Activated CD4-positive, alpha-beta T cell treated with anti-CD3 and anti-CD28 coated beads, Interleukin-2, amount 50 U/mL, for 24 hours (primary cell): ENCODE measurements around the gene MOG.
A peak's percentile ranks its signal among the peaks of the same experiment; 100 is the strongest.
"Not testable (repeated sequence)": the region's sequence is repeated elsewhere in the genome, so short reads cannot be mapped to it uniquely, and the experiment has no call there.

Source experiments
- DNase-seq, 2 donors: peaks; one replicate each; pipeline ENCODE4 v3.0.0-alpha.2; 2020; ENCODE audit warnings: low read depth in 1 of 2, low spot score in 1 of 2

MOG gene

DNA sequence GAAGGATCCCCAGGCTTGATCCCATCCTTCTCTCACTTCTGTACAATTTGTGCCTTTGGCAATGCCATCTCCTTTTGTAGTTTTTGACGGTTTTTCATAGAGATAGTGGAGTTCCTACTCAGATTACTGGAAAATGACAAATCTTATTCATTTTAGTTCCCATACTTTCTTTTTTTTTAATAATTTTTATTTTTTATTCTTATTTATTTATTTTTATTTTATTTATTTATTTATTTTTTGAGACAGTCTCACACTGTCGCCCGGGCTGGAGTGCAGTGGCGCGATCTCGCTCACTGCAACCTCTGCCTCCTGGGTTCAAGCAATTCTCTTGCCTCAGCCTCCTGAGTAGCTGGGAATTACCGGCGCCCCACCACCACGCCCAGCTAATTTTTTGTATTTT is 19.6 kb upstream of the MOG start:
- DNase-seq = no peak

- no peak for DNase-seq
Observed at GRCh38 chr6:29641430-29642148, 15.3 kb upstream of the MOG start.

DNA sequence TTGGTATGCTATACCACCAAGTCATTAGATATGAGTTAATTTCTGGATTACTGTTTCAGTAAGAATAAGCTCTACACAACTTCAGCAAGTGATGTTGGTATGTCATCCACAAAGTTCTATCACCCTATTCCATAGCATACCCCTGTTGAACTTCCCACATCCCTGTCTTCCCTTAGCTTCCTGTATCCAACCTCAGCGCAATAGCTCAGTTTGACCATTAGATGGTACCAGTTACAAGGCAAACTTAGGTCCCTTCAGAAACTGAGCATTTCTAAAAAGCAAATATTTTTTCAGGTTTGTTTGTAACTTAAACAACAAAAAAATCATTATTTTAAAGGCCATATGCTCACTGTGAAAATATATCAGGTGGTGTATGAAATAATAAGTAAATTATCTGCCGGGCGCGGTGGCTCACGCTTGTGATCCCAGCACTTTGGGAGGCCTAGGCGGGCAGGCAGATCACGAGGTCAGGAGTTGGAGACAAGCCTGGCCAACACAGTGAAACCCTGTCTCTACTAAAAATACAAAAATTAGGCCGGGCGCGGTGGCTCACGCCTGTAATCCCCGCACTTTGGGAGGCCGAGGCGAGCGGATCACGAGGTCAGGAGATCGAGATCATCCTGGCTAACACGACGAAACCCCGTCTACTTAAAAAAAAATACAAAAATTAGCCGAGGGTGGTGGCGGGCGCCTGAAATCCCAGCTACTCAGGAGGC is 8.8 kb upstream of the MOG start:
- no peak for DNase-seq

DNA sequence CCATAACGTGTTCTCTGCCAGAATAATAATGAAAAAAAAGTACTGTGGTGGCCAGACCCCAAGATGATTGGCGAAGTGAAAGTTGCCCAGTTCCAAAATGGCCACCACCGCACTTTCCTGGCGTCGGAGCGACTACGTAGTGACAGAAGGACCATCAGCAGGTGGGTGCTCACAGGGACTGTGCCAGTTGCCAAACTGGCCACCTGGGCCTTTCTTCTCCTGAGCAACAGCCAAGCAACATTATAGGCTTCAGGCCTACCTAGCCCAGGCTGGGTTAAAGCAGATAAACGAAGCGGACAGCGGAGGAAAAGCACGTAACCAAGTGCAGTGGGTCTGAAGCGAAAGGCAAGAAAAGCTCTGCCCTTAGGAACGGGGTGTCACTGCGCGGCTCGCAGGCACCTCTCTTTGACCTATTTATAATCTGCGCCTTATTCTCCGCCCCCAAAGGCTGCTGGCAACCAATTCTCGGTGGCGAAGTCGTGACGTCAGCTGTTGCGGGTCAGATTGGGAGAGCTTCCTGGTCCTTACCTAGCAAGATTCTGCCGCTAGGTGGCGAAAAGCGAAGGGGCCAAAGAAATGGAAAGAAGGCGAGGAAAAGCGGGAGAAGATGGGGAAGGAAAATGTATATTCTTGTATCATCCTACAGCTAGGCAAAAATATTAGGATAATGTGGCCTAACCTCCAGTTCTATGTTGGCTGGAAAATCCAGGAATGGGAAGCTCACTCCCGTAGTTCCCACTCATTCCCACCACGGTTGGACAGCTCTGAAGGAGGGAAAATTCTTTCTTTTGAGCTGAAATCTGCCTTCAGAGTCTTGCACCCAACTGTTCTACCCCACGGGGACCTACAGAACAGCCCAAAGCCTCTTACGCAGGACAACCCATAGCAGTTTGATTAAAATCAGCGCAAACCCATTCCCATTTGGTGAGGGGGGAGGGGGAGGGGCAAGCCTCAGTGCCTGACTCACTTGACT is 6.9 kb upstream of the MOG start:
- peak; percentile 92 to 99 for DNase-seq

- no peak for DNase-seq
Observed at GRCh38 chr6:29651413-29652197, 5.3 kb upstream of the MOG start.

- no peak for DNase-seq
Observed at GRCh38 chr6:29652198-29652584, 4.7 kb upstream of the MOG start.

- peak in 1 of 2 donors; percentile 47 for DNase-seq
Observed at GRCh38 chr6:29653452-29654038, 3.3 kb upstream of the MOG start.

GRCh38 chr6:29655658-29656057 is 1.2 kb upstream of the MOG start:
- no peak for DNase-seq

DNA sequence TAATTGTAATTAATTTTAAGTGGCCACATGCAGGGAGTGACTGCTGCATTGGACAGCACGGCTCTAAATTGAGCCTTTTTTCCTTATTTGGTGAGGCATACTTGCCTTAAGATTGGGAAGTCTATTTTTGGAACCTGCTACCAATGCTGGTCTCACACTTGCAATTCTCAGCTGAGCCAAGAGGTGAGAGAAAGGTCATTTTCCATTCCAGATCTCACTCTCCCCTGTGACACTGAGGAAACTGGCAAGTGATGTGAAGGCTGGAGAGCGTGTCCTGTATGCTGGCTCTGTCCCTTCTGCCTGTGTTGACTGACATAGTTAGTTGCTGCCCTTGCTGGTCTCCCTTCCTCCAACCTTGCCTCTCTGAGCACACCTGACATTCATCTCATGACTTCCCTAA is 735 bp upstream of the MOG start:
- DNase-seq = no peak

- DNase-seq = no peak
Observed at GRCh38 chr6:29661071-29661470, 4.2 kb downstream of the MOG start.

DNA sequence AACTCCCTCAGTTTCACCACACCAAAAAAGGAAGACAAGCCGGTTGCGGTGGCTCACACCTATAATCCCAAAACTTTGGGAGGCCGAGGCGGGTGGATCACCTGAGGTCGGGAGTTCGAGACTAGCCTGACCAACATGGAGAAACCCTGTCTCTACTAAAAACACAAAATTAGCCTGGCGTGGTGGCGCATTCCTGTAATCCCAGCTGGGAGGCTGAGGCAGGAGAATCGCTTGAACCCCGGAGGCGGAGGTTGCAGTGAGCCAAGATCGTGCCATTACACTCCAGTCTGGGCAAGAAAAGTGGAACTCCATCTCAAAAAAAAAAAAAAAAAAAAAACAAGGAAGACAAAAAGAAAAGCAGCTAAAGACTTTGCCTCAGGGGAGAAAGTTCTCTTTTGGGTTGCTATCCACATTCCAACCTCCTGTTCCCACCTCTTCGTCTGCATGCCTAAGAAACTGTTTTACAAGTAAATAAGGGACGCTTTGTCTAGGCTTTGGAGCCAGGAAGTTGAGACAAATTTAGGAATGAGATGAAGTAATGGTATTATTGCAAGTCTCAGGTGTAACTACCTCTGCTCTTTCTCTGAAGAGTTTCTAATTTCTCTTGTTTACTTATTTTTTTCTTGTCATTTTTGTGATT is 4.7 kb downstream of the MOG start:
- DNase-seq = not testable (repeated sequence)

DNA sequence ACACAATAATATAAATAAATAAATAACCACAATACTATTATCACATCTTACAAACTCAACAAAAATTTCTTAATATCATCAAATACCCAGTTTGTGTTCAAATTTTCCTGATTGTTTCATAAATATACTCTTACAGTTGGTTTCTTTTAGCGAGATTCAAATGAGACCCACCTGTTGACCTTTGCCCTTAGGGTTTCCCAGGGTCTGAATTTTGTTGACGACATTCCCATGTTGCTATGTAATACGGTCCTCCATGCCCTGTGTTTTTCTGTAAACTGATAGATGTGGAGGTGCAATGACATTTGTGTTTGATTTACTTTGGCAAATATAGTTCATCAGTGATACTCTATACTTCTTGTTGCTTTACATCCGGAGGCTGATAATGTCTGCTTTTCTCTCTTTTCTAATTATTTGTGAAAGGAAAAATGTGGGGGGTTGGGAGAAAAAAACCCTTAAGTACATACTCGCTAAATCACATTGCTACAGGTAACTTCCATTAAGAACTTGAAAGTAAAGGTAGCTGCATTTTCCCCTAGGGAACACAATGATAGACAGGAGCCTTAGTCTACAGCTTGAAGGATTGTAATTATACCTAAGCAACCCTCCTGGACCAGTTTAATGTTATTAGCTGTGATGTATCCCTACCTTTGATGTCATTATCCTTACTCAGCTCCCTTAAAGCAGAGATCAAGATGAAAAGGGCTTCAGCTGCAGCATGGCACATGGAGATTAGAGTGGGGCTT is 6.6 kb downstream of the MOG start:
- no peak for DNase-seq

- no peak for DNase-seq
Observed at GRCh38 chr6:29665942-29666825, 9.3 kb downstream of the MOG start.

GRCh38 chr6:29666826-29667130 is 9.9 kb downstream of the MOG start:
- no peak for DNase-seq

GRCh38 chr6:29667158-29667557 is 10.3 kb downstream of the MOG start:
- no peak for DNase-seq

DNA sequence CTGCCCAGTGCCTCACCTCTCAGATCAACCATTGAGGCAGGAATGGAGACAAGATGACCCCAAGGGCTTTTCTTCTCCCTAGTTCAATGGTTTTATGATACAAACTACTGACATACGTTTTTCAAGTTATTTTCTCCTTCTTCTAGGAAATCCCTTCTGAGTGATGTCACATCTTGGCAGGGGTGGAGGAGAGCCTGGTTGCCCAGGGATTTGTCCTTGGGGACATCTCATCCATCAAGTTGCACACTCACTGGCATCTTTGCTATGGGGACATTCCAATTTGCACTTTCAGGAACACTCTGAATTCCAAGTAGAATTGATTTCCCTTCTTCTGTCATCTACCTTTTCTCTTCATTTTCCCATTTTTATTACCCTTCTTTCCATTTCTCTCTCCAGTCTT is 14.1 kb downstream of the MOG start:
- DNase-seq = no peak

GRCh38 chr6:29672116-29672515 is 15.2 kb downstream of the MOG start:
- DNase-seq = not testable (repeated sequence)

DNA sequence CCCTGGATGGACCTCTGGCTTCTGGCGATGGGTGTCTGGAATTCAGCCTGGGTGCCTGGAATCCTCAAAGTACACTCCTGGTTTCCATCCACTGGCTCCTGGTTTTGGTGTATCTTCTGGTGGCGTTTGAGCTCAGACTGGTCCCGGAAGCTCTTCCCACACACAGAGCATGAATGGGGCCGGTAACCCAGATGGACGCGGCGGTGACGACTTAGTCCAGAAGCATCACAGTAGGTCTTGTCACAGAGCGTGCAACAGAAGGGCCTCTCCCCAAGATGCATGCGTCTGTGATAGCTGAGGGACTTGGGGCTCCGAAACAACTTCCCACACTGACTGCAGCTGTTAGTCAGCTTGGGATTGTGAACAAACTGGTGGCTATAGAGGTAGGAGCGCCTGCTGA is 16.3 kb downstream of the MOG start:
- DNase-seq = no peak

GRCh38 chr6:29674008-29674407 is 17.1 kb downstream of the MOG start:
- DNase-seq = no peak
